HEK293 (cell line): ENCODE measurements around the gene SH2D4B.

Experiments
- CTCF ChIA-PET: fragments of 350-600 bp; formaldehyde crosslinking; extraction: SDS; loops from one replicate; lab custom pipeline; 2021; ENCODE audit warnings: antibody characterized with exemption; lab: Yijun Ruan, JAX
- POLR2A ChIA-PET: fragments of 300-600 bp; formaldehyde crosslinking; extraction: SDS; loops from one replicate; lab custom pipeline; 2020; ENCODE audit warnings: antibody characterized with exemption, inconsistent platforms; lab: Yijun Ruan, JAX
- H3K27ac ChIP-seq: fragments of 200-500 bp; sonication (Bioruptor generic); 2 replicates; pipeline ENCODE4 v1.5.1; 2014; ENCODE audit warnings: low read depth, low read length, control low read depth, inconsistent platforms; ENCODE audit errors: extremely low read depth
- H3K36me3 ChIP-seq, 2 experiments: fragments of 200-500 bp in 1 of 2; sonication (Bioruptor generic) in 1 of 2; 1 replicate in 1 of 2; 2 replicates in 1 of 2; pipeline ENCODE4 v1.5.1; 2014 to 2017; ENCODE audit warnings: inconsistent platforms in 2 of 2, low read length in 2 of 2; ENCODE audit not compliant: control insufficient read depth in 2 of 2, insufficient read depth in 1 of 2
- H3K4me1 ChIP-seq: fragments of 200-500 bp; sonication (Bioruptor generic); 2 replicates; pipeline ENCODE4 v1.5.1; 2014; ENCODE audit warnings: mild to moderate bottlenecking, low read length, inconsistent platforms; ENCODE audit not compliant: control insufficient read depth, insufficient read depth
- H3K4me3 ChIP-seq: 2 replicates; pipeline ENCODE4 v1.5.1; 2011; ENCODE audit warnings: low read depth, mild to moderate bottlenecking, control low read depth, low read length, moderate library complexity
- H3K9me3 ChIP-seq: fragments of 200-500 bp; sonication (Bioruptor generic); 2 replicates; pipeline ENCODE4 v1.5.1; 2014; ENCODE audit warnings: low read depth, low read length, inconsistent platforms; ENCODE audit not compliant: control insufficient read depth, insufficient read depth
- GLI4 ChIP-seq: fragments of 450-650 bp; formaldehyde crosslinking; IDR thresholded peaks from 2 replicates; pipeline ENCODE4 v1.5.1; 2016; ENCODE audit warnings: missing biosample characterization, missing genetic modification characterization
- HIC1 ChIP-seq: fragments of 450-650 bp; formaldehyde crosslinking; IDR thresholded peaks from 2 replicates; pipeline ENCODE4 v1.5.1; 2016; ENCODE audit warnings: missing biosample characterization, missing genetic modification characterization
- PRDM2 ChIP-seq: fragments of 450-650 bp; formaldehyde crosslinking; IDR thresholded peaks from 2 replicates; pipeline ENCODE4 v1.5.1; 2016; ENCODE audit warnings: missing biosample characterization, missing genetic modification characterization, borderline replicate concordance
- ZBTB17 ChIP-seq: fragments of 450-650 bp; formaldehyde crosslinking; IDR thresholded peaks from 2 replicates; pipeline ENCODE4 v1.5.1; 2016; ENCODE audit warnings: missing biosample characterization, missing genetic modification characterization
- ZNF341 ChIP-seq: fragments of 450-650 bp; formaldehyde crosslinking; IDR thresholded peaks from 2 replicates; pipeline ENCODE4; 2016; ENCODE audit warnings: low read depth, missing biosample characterization, missing genetic modification characterization
- ZNF350 ChIP-seq: fragments of 450-650 bp; formaldehyde crosslinking; IDR thresholded peaks from 2 replicates; pipeline ENCODE4 v1.5.0; 2017; ENCODE audit warnings: missing biosample characterization, mild to moderate bottlenecking, missing genetic modification characterization
- ZNF398 ChIP-seq: fragments of 450-650 bp; formaldehyde crosslinking; IDR thresholded peaks from 2 replicates; pipeline ENCODE4 v1.5.1; 2017; ENCODE audit warnings: missing biosample characterization, missing genetic modification characterization
- ZNF560 ChIP-seq: fragments of 450-650 bp; formaldehyde crosslinking; IDR thresholded peaks from 2 replicates; pipeline ENCODE4 v1.5.1; 2017; ENCODE audit warnings: missing biosample characterization, missing genetic modification characterization, borderline replicate concordance
- ZNF639 ChIP-seq: fragments of 450-650 bp; formaldehyde crosslinking; IDR thresholded peaks from 2 replicates; pipeline ENCODE4 v1.5.1; 2016; ENCODE audit warnings: missing biosample characterization, missing genetic modification characterization
- ZNF677 ChIP-seq: fragments of 450-650 bp; IDR thresholded peaks from 2 replicates; pipeline ENCODE4 v1.5.0; 2018; ENCODE audit warnings: missing biosample characterization, mild to moderate bottlenecking, missing genetic modification characterization, moderate library complexity
- ZSCAN5A ChIP-seq: fragments of 450-650 bp; formaldehyde crosslinking; IDR thresholded peaks from 2 replicates; pipeline ENCODE4 v1.5.1; 2016; ENCODE audit warnings: missing biosample characterization, missing genetic modification characterization

Gene SH2D4B

GRCh38 chr10:80582286-80582960 lies 44.7 kb downstream of the SH2D4B start:
- ChIA-PET CTCF (no interaction called here), POLR2A (no interaction called here)
- TF ChIP-seq ZNF677 (no peak), HIC1 (tag by site-specific recombination) (no peak), ZNF639 (tag by site-specific recombination) (no peak), ZNF350 (tag by site-specific recombination) (no peak), PRDM2 (tag by site-specific recombination) (no peak), ZNF560 (tag by site-specific recombination) (no peak)
- Histone ChIP-seq H3K27ac (no peak overlapping the region), H3K36me3 (no peaks in the 10 kb centered on the region), H3K4me3 (no peak overlapping the region), H3K9me3 (no peaks in the 10 kb centered on the region), H3K4me1 (no peaks in the 10 kb centered on the region)

- POLR2A ChIA-PET: no interaction called here
- H3K4me1 ChIP-seq: no peaks in the 10 kb centered on the region
- H3K4me3 ChIP-seq: no peak overlapping the region
- no peaks in the 10 kb centered on the region for H3K9me3 ChIP-seq
- no peak for TF ChIP-seq ZNF398 (tag by site-specific recombination)
- TF ChIP-seq ZSCAN5A (tag by site-specific recombination): no peak
- no peak for TF ChIP-seq GLI4 (tag by site-specific recombination)
- TF ChIP-seq ZNF341: no peak
- TF ChIP-seq ZBTB17 (tag by site-specific recombination): no peak
- H3K36me3 ChIP-seq: no peaks in the 10 kb centered on the region
- H3K27ac ChIP-seq: no peak overlapping the region
- CTCF ChIA-PET: interaction anchor here (0.6 to 3.0 kb wide), 3 partner anchors 13 to 34 kb away, joined by 3 to 16 read pairs (median 8); no protein-coding TSS in a partner anchor
Measured at GRCh38 chr10:80583685-80584084, 46.0 kb downstream of the SH2D4B start.
